Ishikawa (cell line): ENCODE results near the gene CSTPP1.

ENCODE experiments used
- CEBPB ChIP-seq: IDR thresholded peaks from 2 replicates; pipeline ENCODE4 v1.6.1; 2012
- CREB1 ChIP-seq: IDR thresholded peaks from 2 replicates; pipeline ENCODE4 v1.6.1; 2012; ENCODE audit warnings: low read depth
- EGR1 ChIP-seq: IDR thresholded peaks from 2 replicates; pipeline ENCODE4 v1.6.1; 2012
- EP300 ChIP-seq: IDR thresholded peaks from 2 replicates; pipeline ENCODE4 v1.6.1; 2012; ENCODE audit warnings: borderline replicate concordance
- FOXM1 ChIP-seq: IDR thresholded peaks from 2 replicates; pipeline ENCODE4 v1.6.1; 2012; ENCODE audit warnings: low read depth, borderline replicate concordance
- NFIC ChIP-seq: IDR thresholded peaks from 2 replicates; pipeline ENCODE4 v1.6.1; 2012
- RAD21 ChIP-seq: IDR thresholded peaks from 2 replicates; pipeline ENCODE4 v1.6.1; 2012; ENCODE audit warnings: low read depth
- TAF1 ChIP-seq: IDR thresholded peaks from 2 replicates; pipeline ENCODE4 v1.6.1; 2012; ENCODE audit warnings: low read depth, mild to moderate bottlenecking
- TCF12 ChIP-seq: IDR thresholded peaks from 2 replicates; pipeline ENCODE4 v1.6.1; 2012; ENCODE audit warnings: low read depth
- TEAD4 ChIP-seq: IDR thresholded peaks from 2 replicates; pipeline ENCODE4 v1.6.1; 2012
- YY1 ChIP-seq: IDR thresholded peaks from 2 replicates; pipeline ENCODE4 v1.6.1; 2012; ENCODE audit warnings: low read depth
- ZBTB7A ChIP-seq: IDR thresholded peaks from 2 replicates; pipeline ENCODE4 v1.6.1; 2012; ENCODE audit warnings: low read depth
- TF ChIP-seq, protein P1 (sequence below): IDR thresholded peaks from 2 replicates; pipeline ENCODE4 v1.6.1; 2012
- TF ChIP-seq, protein P2 (sequence below): IDR thresholded peaks from 2 replicates; pipeline ENCODE4 v1.6.1; 2012; ENCODE audit warnings: low read depth, mild to moderate bottlenecking
- TF ChIP-seq, protein P3 (sequence below): IDR thresholded peaks from 2 replicates; pipeline ENCODE4 v1.6.1; 2012

Gene CSTPP1

DNA sequence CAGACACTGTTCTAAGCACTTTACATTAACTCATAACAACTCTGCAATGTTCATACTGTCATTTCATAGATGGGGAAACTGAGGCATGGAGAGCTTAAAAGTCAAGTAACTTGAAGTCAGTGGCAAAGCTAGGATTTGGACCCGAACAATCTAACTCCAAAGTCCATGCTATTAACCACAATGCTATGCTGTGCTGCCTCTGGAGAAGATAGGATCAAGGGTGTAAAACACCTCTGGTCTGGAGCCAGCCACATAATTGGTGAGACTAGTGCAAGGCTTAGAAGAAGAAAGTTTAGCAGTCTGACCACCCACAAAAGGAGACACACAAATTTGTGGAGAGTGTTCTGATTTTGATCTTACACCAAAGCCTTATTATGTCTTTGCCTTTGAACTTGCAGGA is 196.4 kb downstream of the CSTPP1 start:
- TF ChIP-seq TCF12 (no peak), TAF1 (no peak), CREB1 (no peak), ZBTB7A (no peak), RAD21 (no peak), EP300 (no peak), FOXM1 (no peak), TEAD4 (no peak), NFIC (no peak), YY1 (no peak)
- TF ChIP-seq, protein P1, sequence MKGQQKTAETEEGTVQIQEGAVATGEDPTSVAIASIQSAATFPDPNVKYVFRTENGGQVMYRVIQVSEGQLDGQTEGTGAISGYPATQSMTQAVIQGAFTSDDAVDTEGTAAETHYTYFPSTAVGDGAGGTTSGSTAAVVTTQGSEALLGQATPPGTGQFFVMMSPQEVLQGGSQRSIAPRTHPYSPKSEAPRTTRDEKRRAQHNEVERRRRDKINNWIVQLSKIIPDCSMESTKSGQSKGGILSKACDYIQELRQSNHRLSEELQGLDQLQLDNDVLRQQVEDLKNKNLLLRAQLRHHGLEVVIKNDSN, result no peak
- TF ChIP-seq, protein P2, sequence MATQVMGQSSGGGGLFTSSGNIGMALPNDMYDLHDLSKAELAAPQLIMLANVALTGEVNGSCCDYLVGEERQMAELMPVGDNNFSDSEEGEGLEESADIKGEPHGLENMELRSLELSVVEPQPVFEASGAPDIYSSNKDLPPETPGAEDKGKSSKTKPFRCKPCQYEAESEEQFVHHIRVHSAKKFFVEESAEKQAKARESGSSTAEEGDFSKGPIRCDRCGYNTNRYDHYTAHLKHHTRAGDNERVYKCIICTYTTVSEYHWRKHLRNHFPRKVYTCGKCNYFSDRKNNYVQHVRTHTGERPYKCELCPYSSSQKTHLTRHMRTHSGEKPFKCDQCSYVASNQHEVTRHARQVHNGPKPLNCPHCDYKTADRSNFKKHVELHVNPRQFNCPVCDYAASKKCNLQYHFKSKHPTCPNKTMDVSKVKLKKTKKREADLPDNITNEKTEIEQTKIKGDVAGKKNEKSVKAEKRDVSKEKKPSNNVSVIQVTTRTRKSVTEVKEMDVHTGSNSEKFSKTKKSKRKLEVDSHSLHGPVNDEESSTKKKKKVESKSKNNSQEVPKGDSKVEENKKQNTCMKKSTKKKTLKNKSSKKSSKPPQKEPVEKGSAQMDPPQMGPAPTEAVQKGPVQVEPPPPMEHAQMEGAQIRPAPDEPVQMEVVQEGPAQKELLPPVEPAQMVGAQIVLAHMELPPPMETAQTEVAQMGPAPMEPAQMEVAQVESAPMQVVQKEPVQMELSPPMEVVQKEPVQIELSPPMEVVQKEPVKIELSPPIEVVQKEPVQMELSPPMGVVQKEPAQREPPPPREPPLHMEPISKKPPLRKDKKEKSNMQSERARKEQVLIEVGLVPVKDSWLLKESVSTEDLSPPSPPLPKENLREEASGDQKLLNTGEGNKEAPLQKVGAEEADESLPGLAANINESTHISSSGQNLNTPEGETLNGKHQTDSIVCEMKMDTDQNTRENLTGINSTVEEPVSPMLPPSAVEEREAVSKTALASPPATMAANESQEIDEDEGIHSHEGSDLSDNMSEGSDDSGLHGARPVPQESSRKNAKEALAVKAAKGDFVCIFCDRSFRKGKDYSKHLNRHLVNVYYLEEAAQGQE, result no peak
- TF ChIP-seq, protein P3, sequence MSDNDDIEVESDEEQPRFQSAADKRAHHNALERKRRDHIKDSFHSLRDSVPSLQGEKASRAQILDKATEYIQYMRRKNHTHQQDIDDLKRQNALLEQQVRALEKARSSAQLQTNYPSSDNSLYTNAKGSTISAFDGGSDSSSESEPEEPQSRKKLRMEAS, result no peak

DNA sequence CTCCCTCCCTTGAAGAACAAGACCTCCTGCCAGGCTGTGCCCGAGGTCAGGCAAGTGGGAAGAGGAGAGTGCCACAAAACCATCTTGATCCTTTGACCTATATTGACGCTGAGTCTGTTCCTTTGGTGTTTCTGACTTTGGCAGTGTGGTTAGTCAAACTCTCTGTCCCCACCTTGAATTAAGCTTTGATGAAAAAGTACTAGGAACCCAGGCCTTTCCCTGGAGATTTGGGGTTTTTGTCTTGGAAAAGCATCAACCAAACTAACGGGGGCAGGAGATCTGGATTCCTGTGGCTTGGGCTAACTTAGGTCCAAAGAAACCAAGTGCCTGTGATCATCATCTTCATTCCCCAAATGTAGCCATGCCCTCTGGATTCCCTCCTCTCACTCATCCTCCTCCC is 199.8 kb downstream of the CSTPP1 start:
- TF ChIP-seq TCF12 (no peak), TAF1 (no peak), NFIC (no peak), CREB1 (no peak), EP300 (no peak), ZBTB7A (no peak), CEBPB (no peak), RAD21 (no peak), FOXM1 (no peak), YY1 (no peak), EGR1 (no peak), TEAD4 (no peak)
- TF ChIP-seq, protein P2, result no peak
- TF ChIP-seq, protein P3, result no peak
- TF ChIP-seq, protein P1, result no peak

DNA sequence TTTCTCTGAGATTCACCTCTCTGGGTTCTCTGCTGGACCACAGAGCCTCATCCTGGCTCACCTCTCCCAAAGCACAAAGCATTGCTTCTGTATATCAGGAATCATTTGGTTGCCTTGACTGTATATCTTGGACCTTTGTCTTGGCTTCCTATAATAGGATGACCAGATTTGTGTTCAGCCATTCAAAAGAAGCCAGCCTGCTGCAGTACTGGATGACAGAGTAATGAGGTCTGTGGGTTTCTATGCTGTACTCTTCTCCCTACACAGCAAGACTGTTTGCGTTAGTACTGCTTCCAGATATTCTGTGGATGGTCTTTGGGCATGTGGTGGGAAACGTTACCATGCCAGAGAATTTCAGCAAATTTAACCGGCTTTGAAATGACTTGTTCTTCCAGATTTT is 200.4 kb downstream of the CSTPP1 start:
- TF ChIP-seq TEAD4 (no peak), NFIC (no peak)

DNA sequence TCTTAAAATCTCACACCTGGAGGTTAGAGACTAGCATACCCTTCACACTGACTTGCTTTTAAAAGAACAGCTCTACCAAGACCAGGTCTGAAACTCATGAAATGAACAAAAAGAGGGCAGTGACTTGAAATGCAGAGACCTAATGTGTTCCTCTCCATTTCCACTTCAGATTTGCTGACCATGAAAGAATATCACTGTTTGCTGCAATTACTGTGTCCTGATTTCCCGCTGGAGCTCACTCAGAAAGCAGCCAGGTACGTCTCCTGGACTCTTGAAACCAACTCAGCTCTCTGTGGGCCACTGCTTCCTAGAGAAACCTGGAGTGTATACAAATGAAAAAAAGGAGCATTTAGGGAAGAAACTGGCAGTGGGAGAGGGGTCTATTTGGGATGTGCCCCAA is 200.9 kb downstream of the CSTPP1 start:
- TF ChIP-seq, protein P3, result no peak
- TF ChIP-seq, protein P1, result no peak
- TF ChIP-seq, protein P2, result no peak
- TF ChIP-seq TCF12, result no peak
- TF ChIP-seq RAD21, result no peak
- TF ChIP-seq CREB1, result no peak
- TF ChIP-seq CEBPB, result no peak
- TF ChIP-seq EP300, result no peak
- no peak for TF ChIP-seq EGR1
- TF ChIP-seq YY1, result no peak
- TF ChIP-seq FOXM1, result no peak
- TF ChIP-seq TAF1, result no peak
- TF ChIP-seq NFIC, result no peak
- no peak for TF ChIP-seq ZBTB7A
